Epidermal melanocyte (primary cell): ENCODE data around the gene NOP9.

Source experiments
- DNase-seq: peaks from one replicate; pipeline ENCODE4 v3.0.0; 2011; ENCODE audit warnings: low spot score; ENCODE audit not compliant: insufficient read length

The NOP9 gene

DNA sequence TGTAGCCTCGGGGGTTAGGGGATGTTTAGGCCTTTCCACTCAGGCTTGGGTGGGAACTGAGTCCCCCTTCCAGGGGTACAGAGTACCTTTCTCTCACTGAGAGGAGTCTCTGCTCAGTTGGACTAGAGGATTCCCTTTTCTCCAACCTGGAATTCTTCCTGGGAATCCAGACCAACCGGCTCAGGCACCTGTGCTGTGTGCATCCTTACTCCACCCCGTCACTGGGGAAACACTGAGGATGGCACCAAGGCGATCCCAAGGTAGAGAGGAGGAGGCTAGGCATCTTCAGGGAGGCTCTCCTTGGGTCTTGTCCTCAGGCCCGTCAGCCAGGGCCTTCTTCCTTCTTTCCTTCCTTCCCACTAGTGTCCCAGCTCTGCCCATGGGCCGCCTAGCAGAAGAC is 35.8 kb upstream of the NOP9 start:
- no peak for DNase-seq

DNA sequence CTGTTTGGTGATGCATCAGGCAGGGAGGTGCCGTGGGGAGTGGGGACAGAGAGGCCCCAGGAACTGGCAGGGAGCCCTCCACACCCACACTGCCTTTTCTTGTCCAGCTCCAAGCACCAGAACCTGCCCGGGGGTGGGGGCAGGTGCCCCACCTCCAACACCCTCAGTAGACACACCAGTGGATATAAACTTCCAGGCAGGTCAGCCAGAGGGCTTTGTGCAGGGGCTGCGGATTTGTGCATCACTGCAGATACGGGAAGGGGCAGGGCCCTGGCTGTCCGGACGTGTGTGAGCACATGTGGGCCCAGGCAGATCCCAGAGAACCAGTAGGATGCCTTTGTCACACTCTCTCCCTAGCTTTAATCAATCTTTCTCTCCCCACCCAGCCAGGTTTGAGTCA is 35.4 kb upstream of the NOP9 start:
- DNase-seq, result no peak

DNA sequence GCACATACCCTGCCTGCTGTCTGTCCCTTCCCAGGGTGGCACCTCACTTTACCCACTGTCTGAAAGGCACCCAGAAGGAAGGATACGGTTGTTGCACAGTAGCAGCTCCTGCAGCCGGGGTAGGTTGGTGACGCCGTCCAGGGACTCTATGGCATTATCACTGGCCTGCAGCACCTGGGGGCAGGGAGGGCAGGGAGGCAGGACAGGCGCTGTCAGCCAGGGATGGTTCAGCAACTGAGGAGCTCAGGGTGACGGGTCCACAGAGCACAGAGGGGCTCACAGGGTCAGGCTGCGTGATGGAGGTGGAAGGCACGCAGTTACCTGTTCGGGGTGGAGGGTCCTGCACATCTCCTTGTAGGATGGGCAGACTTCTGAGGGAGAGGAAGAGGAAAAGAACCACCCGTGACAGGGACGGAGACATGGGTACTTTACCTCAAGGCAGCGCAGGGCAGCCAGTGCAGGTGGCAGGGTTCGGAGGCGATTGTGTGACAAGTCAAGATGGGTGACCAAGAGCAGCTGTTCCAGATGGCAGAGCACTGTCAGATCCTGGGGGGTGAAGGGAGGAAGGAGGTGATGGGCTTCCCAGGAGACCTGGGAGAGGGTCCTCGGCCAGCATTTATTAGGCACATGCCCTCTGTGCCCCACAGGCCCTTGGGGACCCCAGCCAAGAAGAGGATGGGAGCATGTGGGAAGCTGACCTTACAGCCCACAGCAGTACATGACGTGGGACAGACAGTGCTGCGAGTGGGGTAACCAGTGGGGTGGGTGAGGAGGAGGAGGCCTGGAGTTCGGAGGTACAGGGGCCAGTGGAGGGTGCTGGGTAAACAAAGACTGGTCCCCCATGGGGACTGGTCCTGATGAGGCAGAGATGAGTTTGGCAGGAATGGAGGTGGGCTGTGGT is 33.1 kb upstream of the NOP9 start:
- DNase-seq, result no peak

DNA sequence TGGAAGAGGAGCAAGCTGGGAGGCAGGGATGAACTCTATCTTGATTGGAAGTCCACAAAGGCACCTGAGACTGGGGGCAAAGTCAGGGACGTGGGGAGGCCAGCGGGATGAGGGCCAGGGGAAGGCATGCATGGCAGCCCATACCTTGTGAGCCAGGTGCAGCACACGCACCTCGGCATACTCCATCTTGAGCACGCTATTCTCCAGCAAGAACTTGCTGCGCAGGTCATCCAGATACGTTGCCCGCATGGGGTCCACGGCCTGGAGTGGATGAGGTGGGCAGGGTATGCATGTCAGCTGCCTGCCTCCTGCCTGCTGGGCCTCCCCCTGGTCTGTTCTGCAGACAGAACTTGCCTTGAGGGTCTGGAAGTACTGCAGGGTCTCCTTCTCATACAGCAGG is 32.1 kb upstream of the NOP9 start:
- no peak for DNase-seq

DNA sequence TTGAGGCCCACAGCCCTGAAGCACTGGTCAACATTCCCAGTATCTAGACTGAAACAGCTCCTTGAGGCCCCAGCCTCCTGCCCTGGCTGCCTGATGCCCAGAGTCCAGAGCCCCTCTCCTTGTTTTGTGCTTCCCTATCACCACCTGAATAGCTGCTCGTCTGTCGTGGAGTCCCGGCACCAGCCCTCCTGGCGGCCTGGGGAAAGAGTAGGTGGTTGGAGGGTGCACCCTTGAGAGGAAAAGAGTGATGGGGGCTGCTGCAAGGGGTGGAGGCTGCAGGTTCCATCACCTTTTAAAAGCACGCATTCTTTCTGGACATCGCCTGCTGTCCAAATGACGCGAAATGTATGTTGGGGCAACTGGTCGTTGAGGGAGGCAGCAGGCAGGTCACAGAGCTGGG is 31.4 kb upstream of the NOP9 start:
- DNase-seq, result no peak

DNA sequence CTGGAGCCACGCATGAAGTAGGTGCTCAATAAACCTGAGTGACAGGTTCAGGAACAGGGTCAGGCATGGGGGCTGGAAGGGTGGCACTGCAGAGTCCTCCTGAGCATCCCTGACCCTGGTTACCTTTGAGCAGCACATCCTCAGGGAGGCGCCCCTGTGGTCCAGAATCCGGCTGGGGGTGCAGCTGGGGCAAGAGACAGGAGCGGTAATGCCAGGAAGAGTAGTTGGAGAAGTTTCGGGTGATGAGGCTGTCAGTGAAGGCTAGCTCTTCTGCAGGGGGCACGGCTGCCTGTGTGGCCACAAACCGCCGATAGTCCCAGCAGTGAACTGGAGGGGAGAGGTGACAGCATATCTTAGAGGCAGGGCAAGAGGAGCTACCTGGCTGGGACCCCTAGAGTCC is 30.3 kb upstream of the NOP9 start:
- DNase-seq, result no peak

DNA sequence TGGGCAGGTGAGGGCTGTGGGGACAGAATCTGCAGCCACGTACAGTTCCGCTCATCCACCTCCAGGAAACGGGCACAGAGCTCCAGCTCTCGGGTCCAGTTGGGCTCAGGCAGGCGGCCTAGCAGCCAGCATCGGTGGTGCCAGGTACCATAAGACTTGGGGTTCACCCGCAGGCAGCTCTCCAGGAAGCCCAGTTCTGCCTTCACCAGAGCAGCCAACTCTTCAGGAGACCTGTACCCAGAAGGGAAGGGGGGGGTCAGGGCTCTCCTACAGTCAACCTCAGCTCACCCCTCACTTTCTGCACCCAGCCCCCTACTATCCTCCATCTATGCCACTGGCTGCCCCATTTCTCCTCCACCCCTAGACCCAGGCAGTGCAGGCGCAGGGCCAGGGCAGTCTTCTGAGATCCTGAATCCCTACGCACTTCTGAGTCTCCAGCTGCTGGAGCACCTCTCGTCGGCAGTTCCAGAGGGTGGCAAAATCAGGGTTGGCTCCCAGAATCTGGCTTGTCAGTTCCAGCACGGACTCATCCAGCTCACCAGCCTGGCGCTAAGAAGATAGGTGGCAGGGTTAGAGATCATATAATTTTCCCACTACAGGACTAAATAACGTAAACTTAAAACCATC is 29.6 kb upstream of the NOP9 start:
- DNase-seq, result no peak

DNA sequence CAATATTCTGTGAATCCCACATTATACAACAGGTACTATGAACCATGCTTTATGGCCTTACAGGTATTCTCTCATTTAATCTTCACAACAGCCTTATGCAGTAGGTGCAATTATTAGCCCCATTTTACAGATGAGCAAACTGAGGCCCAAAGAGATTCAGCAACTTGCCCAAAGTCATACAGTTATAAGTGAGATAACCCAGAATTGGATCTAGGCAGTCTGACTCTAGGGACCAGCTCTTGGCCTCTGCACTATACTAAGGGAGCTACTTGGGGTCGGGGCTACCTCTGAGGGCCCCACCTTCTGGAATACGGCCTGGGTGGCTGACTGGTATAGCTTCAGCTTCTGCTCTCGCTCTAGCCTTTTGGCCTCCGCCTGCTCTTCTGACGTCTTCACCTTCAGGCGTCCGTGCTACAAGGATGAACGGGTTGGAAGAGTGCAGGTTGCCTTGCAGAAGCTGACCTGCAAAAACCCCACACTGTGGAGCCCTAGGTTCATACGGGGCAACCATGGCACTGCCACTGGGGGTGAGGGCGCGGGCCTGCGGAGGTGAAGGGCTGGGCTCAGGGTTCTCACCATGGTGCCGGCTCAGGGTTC is 29.0 kb upstream of the NOP9 start:
- DNase-seq, result no peak

DNA sequence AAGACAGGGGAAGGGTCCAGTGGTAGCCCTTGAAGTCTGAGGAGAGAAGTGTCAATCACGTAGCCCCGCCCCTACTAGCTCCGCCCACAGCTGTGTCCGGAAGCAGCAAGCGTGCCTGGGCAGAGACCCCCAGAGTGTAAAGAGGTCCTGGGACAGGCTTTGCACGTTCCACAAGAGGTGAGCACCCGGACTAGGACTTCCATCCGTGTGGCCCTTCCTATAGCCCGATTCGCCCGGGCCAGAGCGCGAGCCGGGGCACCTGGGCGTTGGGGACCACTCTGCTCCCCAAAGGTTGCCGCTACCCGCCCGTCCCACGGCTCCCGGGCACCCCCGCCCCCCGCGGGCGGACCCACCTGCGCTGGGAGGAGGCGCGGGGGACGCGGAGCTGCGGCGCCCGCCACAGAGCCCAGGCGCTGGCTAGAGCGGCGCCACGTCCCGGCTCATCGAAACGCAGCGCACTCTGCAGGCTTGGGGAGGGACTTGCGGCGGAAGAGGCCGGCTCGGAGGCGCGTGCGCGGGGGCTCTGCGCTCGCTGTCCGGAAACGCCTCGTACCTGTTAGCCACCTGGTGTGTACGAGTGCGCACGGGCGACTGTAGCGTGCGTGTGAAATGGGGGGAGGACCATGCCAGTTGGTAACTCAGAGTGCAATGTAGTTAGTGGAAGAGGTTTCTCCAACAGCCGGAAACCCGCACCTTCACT is 28.4 kb upstream of the NOP9 start, which contains the start of gene RABGGTA:
RABGGTA (minus strand) TSS at position 464 of the 700 bp plus-strand sequence. CDS start 482 bp downstream, outside the sequence.
- peak; percentile 94 for DNase-seq

DNA sequence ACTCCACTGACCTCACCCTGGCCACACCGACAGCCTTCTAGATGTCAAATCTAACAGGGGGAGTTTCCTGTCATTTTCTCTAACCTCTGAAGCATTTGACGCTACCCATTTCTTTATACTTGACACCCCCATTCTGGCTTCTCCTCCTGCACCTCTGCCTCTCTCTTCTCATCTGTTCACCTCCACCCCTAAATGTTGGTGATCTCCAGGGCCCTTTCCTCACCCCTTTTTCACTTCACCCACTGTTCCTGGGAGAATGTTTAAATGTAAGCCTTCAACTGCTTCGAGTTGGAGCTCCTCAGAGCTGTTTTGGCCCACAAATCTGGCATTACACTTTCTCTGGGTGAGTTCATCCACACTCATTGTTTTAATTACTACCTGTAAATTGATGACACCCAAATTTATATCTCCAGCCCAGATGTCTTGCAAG is 27.8 kb upstream of the NOP9 start:
- DNase-seq, result no peak

DNA sequence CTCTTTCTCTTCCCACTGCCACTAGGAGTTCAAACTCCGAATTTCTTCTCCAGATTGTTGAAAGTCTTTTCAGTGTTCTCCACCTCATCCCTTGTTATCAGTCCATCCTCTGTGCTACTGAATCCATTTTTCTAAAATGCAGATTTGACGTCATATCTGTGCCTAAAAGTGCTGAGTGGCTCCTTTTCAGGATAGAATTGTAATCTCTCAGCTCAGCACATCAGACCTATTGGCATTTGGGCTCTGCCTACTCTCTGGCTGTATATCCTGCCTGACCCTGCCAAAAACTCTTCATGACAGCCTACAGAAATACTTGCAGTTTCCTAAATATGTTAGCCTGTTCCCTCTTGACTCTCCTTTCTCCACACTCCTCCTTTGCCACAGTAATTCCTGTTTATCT is 27.2 kb upstream of the NOP9 start:
- no peak for DNase-seq

DNA sequence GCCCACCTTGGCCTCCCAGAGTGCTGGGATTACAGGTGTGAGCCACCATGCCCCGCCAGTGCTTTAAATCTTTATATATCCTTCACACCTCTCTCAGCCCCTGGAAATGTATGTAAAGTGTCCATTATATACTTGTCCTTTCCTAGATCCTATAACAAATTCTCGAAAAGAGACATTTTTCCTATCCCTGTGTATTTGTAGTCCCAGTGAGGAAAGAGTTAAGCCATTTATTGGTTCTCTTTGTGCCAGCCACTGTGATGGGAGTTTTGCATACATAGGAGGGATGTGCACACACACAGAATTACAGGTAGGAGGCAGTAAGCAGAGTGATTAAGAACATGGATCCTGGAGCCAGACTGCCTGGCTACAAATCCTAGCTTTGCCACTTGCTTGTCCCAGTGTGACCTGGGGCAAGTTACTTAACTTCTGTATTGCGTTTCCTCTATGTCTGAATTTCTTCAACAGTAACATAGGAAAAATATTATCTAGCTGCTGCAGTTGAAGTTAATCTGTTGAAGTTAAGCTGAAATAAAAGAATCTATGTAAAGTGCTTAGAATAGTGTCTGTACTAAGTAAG is 26.1 kb upstream of the NOP9 start:
- no peak for DNase-seq

DNA sequence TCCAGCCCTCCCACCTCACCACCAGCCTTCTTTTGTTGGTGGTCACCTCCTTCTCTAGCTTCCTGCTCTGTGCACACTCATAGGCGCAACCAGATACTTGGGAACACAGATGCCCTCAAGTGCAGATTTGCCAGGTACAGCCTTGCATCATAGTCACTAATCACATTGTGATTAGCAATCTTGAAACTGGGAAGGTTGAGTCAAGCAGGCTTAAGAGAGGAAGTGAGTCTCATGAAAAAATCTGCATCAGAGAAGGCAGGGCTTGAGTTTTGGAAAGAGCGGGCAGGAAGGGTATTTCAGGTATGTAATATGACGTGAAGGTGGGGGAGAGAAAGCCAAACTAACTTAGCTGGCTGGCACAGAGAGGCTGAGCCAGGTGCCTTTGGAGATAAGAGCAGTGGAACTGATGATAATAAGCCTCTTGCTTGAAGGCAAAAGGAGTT is 25.5 kb upstream of the NOP9 start:
- DNase-seq, result no peak

DNA sequence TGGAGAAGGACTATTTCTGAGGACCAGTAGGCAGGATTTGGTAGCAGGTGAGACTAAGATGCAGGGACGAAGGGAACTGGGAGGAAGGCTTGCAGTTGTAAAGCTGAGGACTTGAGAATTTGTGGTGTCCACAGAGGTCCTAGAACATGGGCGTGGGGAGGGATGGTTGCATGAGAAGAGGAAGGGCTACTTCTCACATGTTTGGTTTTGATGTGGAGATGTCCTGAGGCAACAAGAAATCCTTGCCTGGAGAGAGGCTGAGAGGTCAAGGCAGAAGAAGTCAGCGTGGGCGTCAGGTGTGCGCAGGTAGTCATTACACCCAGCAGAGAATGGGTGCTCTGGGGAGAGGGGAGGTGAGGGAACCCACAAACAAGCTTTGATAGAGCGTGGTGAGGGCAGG is 22.6 kb upstream of the NOP9 start:
- DNase-seq, result no peak

DNA sequence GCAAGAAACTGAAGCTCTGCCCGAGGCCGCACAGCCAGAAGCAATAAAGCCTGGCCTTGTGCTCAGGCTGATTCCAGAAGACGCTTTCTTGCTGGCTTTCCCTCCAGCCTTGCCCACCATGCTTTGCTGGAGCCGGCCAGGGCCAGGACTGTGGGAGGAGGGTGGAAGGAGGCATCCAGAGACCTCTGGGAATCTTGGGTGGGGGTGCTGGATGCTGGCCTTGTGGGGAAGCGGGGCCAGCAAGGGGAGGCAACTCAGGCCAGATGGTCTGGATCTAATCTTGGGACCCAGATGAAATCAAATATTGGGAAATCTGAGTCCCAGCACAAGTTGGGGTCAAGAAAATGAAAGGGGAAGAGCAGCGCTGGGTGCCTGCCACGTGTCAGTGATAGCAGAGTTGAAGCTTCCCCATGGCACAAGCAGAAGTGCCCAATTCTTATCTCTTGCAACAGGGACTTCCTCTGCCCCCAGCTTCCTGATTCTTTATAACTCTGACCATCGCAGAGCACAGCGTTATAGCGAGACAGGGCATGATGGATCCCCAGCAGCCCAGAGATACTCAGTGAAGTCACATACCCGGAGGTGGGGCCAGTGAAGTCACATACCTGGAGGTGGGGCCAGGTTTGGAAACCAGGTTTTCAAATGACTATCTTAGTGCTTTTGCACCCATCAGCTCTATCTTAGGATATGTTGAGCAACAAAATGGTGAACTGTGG is 21.9 kb upstream of the NOP9 start:
- DNase-seq, result no peak

DNA sequence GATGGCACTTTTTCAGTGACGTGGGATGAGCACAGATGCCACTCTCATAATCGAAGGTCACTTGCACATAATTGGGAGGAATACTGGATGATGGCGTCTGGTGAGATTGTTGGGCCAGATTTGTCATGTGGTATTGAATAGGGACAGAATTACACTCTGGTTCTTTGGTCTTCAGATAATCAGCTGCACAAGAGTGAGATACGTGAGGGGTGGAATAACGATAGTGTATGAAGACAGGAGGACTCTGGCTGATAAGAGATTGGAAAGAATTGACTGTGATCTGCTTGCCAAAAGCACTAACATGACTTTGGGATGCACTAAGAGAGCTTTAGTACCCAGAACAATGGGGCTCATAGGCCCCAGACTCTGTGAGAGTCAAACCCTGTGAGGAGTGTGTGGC is 21.2 kb upstream of the NOP9 start:
- no peak for DNase-seq

DNA sequence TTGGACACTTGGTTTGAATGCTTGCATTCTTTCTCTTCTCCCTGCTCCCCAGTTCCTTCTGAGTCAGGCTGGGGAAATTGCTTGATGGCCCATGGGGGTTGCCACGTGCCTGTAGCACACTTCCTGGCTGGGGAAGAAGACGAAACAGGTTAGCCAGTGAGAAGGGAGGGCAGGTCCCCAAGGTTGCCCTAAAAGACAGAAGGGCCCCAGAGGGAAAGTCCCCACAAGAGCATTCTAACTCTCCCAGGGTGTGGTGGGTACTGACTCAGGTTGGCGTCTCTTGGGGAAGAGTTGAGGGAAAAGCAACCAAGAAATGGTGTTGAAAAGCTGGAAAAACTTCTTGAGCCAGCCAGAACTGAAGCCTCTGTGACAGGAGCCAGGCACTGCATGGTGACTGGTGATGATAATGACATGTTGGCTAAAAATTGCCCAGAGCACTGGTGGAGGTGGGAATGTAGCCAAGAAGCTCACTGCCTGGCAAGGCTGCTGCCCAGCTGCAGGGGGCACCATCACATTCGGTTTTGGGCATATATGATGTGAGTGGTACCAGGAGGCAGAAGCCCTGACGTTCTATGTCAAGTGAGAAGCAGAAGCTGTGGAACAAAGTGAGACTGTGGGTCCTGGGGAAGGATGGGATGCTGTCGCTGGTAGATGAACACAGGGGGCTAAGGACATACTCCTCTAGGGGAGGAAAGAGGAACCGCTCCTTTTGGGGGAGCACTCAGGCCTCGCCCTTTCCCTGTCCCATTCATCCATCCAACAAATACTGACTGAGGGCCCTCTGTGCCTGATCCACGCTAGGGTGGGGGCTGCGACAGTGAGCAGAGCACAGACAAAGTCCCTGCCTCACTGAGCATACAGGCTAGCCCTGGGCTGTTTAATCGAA is 20.1 kb upstream of the NOP9 start:
- no peak for DNase-seq

DNA sequence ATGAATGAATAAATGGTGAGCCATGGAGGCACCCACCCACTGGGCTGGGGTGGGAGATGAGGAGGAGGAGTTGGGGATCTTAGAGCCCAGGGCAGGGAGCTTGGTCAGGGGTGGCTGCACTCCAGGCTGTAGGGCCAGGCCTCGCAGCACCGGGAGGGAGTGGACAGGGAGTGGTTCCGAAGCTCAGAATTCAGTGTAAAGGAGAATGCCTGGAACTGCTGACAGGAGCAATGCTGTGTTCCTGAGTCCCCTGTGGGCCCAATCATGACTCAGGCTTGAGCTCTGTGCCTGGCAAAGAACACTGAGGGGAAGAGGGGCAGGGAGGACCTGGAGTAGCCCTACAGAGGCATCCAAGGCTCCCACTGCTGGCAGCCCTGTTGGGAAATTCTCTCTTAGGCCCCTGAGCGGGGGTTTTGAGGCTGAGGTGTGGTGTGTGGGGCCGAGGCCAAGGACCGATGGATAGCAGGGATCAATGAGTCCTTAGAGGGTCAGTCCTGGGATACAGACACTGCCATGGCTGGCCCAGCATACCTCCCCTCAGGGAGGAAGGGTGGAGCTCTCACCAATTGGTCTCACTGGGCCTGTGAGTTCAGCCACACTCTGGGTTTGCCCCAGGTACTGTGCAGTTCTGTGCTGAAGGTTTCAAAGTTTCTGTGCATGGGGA is 18.7 kb upstream of the NOP9 start:
- DNase-seq, result no peak

DNA sequence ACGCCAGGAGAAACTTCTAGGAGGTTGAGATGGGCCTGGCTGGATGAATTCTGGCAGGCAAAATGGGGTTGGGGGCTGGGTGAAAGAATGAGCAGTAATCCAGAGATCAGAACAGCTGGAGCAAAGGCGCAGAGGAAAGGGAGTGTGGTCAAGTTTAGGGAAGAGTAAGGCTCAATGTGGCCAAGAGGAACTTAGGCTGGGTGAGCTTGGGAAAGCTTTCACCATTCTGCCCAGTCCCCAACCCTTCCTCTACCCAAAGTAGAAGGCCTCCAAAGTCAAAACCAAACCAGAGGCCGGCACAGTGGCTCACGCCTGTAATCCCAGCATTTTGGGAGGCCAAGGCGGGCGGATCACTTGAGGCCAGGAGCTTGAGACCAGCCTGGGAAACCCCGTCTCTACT is 18.0 kb upstream of the NOP9 start:
- no peak for DNase-seq
